H1 (cell line): ENCODE data around the gene PDE4B. TPM values are rescaled to one million over a fixed set of nuclear protein-coding genes. Genes with fewer than 3 reads are reported as not detected.

ENCODE experiments used
- CTCF ChIA-PET: fragments of 300-600 bp; sonication (Branson Sonifier 250); formaldehyde crosslinking; loops from one replicate; lab custom pipeline; 2021; ENCODE audit not compliant: partially characterized antibody; lab: Charles Lee
- POLR2A ChIA-PET: fragments of 300-600 bp; sonication (Branson Sonifier 250); formaldehyde crosslinking; loops from one replicate; lab custom pipeline; 2021; ENCODE audit warnings: inconsistent platforms; ENCODE audit not compliant: partially characterized antibody; lab: Charles Lee
- DNase-seq, 2 experiments: peaks; one replicate each; pipeline versions ENCODE4 v3.0.0 to v3.0.0-alpha.2; 2010 to 2022; ENCODE audit warnings: low spot score in 2 of 2, low read depth in 1 of 2, mixed read lengths in 1 of 2
- FAIRE-seq: peaks from 2 replicates; lab custom pipeline; 2011; peaks lifted over from hg19 to GRCh38; lab: Jason Lieb, UNC
- H2AFZ ChIP-seq: 2 replicates; pipeline ENCODE4 v1.8.1; 2012; ENCODE audit warnings: low read length, inconsistent platforms
- H2AK5ac ChIP-seq: 2 replicates; pipeline ENCODE4 v1.6.1; 2013; ENCODE audit warnings: low read depth, low read length
- H2BK120ac ChIP-seq: replicated peaks from 2 replicates; pipeline ENCODE3; 2013; ENCODE audit warnings: low read depth, low read length, inconsistent platforms
- H2BK12ac ChIP-seq: 2 replicates; pipeline ENCODE4 v1.6.1; 2013; ENCODE audit warnings: low read depth, low read length
- H2BK15ac ChIP-seq: 2 replicates; pipeline ENCODE4 v1.6.1; 2013; ENCODE audit warnings: low read length
- H2BK20ac ChIP-seq: 2 replicates; pipeline ENCODE4 v1.6.1; 2013; ENCODE audit warnings: low read length
- H2BK5ac ChIP-seq: 2 replicates; pipeline ENCODE4 v1.6.1; 2013; ENCODE audit warnings: low read depth, low read length
- H3K14ac ChIP-seq: 2 replicates; pipeline ENCODE4 v1.6.1; 2013; ENCODE audit warnings: inconsistent platforms; ENCODE audit not compliant: insufficient read length
- H3K18ac ChIP-seq: 2 replicates; pipeline ENCODE4 v1.6.1; 2013; ENCODE audit warnings: low read length; ENCODE audit errors: extremely low read depth
- H3K23ac ChIP-seq: 2 replicates; pipeline ENCODE4 v1.6.1; 2013; ENCODE audit warnings: inconsistent platforms; ENCODE audit not compliant: insufficient read length
- H3K23me2 ChIP-seq: 2 replicates; pipeline ENCODE4 v1.6.1; 2013; ENCODE audit warnings: low read depth, low read length
- H3K27ac ChIP-seq: 2 replicates; pipeline ENCODE4 v1.6.1; 2011; ENCODE audit warnings: low read depth, low read length, inconsistent platforms
- H3K27me3 ChIP-seq, 4 experiments: replicated peaks in 1 of 4; 1 replicate in 1 of 4; 2 replicates in 3 of 4; pipeline versions ENCODE4 v1.6.1 to v1.8.1; 2011 to 2013; ENCODE audit warnings: low read length in 3 of 4, mild to moderate bottlenecking in 3 of 4, inconsistent platforms in 2 of 4, mixed read lengths in 2 of 4, moderate library complexity in 1 of 4; ENCODE audit not compliant: control insufficient read depth in 3 of 4, insufficient read depth in 3 of 4; ENCODE audit errors: extremely low read depth in 1 of 4
- H3K36me3 ChIP-seq, 4 experiments: 2 replicates each; pipeline versions ENCODE4 v1.6.1 to v1.8.1; 2011 to 2013; ENCODE audit warnings: mild to moderate bottlenecking in 4 of 4, low read length in 3 of 4, moderate library complexity in 2 of 4, control low read depth in 1 of 4, inconsistent platforms in 1 of 4; ENCODE audit not compliant: insufficient read depth in 4 of 4, control insufficient read depth in 2 of 4
- H3K4ac ChIP-seq: replicated peaks from 2 replicates; pipeline ENCODE3; 2013; ENCODE audit warnings: low read length, low read depth, mixed read lengths, inconsistent platforms; ENCODE audit not compliant: insufficient read length
- H3K4me1 ChIP-seq, 4 experiments: replicated peaks in 1 of 4; 1 replicate in 1 of 4; 2 replicates in 3 of 4; pipeline versions ENCODE4 v1.6.1 to v1.8.1; 2011 to 2013; ENCODE audit warnings: low read length in 3 of 4, inconsistent platforms in 2 of 4, mixed read lengths in 1 of 4; ENCODE audit not compliant: insufficient read depth in 4 of 4, control insufficient read depth in 3 of 4
- H3K4me2 ChIP-seq, 2 experiments: 2 replicates each; pipeline versions ENCODE4 v1.6.1 to v1.8.1; 2011 to 2013; ENCODE audit warnings: low read depth in 2 of 2, low read length in 2 of 2, control low read depth in 1 of 2, inconsistent platforms in 1 of 2, mild to moderate bottlenecking in 1 of 2; ENCODE audit not compliant: insufficient read depth in 1 of 2
- H3K4me3 ChIP-seq, 4 experiments: fragments of 200-600, 300-600 bp in 1 of 4; sonication (generic), shearing (Covaris generic), sonication (Bioruptor Twin) in 1 of 4; 2 replicates each; pipeline versions ENCODE4 v1.5.1 to v1.8.1; 2011 to 2016; ENCODE audit warnings: low read length in 4 of 4, low read depth in 3 of 4, control low read depth in 2 of 4, inconsistent platforms in 2 of 4, mild to moderate bottlenecking in 2 of 4, mixed read lengths in 1 of 4, moderate library complexity in 1 of 4; ENCODE audit not compliant: insufficient read depth in 2 of 4; ENCODE audit errors: extremely low read depth in 1 of 4
- H3K56ac ChIP-seq: replicated peaks from 2 replicates; pipeline ENCODE3; 2013; ENCODE audit warnings: low read depth, mild to moderate bottlenecking, mixed read lengths, low read length, inconsistent platforms; ENCODE audit not compliant: insufficient read length
- H3K79me1 ChIP-seq: 2 replicates; pipeline ENCODE4 v1.6.1; 2013; ENCODE audit warnings: low read depth, low read length, control low read depth
- H3K79me2 ChIP-seq, 2 experiments: 2 replicates each; pipeline versions ENCODE4 v1.6.1 to v1.8.1; 2012 to 2013; ENCODE audit warnings: low read length in 2 of 2, mild to moderate bottlenecking in 2 of 2, inconsistent platforms in 1 of 2; ENCODE audit not compliant: insufficient read depth in 2 of 2, control insufficient read depth in 1 of 2
- H3K9ac ChIP-seq, 4 experiments: replicated peaks in 1 of 4; 1 replicate in 1 of 4; 2 replicates in 3 of 4; pipeline versions ENCODE4 v1.6.1 to v1.8.1; 2011 to 2013; ENCODE audit warnings: low read depth in 3 of 4, low read length in 3 of 4, control low read depth in 2 of 4, mild to moderate bottlenecking in 2 of 4, moderate library complexity in 2 of 4, inconsistent platforms in 1 of 4; ENCODE audit errors: extremely low read depth in 1 of 4
- H3K9me3 ChIP-seq, 2 experiments: 2 replicates each; pipeline versions ENCODE4 v1.6.1 to v1.8.1; 2012 to 2013; ENCODE audit warnings: mild to moderate bottlenecking in 2 of 2, moderate library complexity in 2 of 2, control low read depth in 1 of 2, inconsistent platforms in 1 of 2, low read depth in 1 of 2, low read length in 1 of 2, mixed read lengths in 1 of 2; ENCODE audit not compliant: insufficient read depth in 2 of 2
- H4K20me1 ChIP-seq, 2 experiments: replicated peaks in 1 of 2; 2 replicates each; pipeline versions ENCODE3 to v1.8.1; 2011 to 2013; ENCODE audit warnings: inconsistent platforms in 2 of 2, low read length in 2 of 2, mild to moderate bottlenecking in 1 of 2; ENCODE audit not compliant: insufficient read depth in 2 of 2, control insufficient read depth in 1 of 2
- H4K5ac ChIP-seq: 2 replicates; pipeline ENCODE4 v1.6.1; 2013; ENCODE audit warnings: low read length, low read depth, mixed read lengths, inconsistent platforms; ENCODE audit not compliant: insufficient read length
- H4K8ac ChIP-seq: 2 replicates; pipeline ENCODE4 v1.8.0; 2013; ENCODE audit warnings: mild to moderate bottlenecking, moderate library complexity, low read length, inconsistent platforms; ENCODE audit not compliant: insufficient read depth; ENCODE audit errors: extremely low read depth
- H4K91ac ChIP-seq: replicated peaks from 2 replicates; pipeline ENCODE3; 2013; ENCODE audit warnings: low read length, mixed read lengths, inconsistent platforms; ENCODE audit not compliant: insufficient read length
- CBX5 ChIP-seq: fragments of 300-800, 300-1000 bp; sonication (generic); IDR thresholded peaks from 2 replicates; pipeline ENCODE4 v1.7.1; 2016; ENCODE audit warnings: antibody characterized with exemption, low read length, low read depth
- EZH2 ChIP-seq: fragments of 200-600 bp; sonication (generic); IDR thresholded peaks from 2 replicates; pipeline ENCODE4 v1.7.1; 2012; ENCODE audit warnings: low read depth, mild to moderate bottlenecking, moderate library complexity, low read length, inconsistent platforms; ENCODE audit not compliant: severe bottlenecking
- HDAC6 ChIP-seq: IDR thresholded peaks from one replicate; pipeline ENCODE4 v1.7.1; 2012; ENCODE audit warnings: low read depth, mild to moderate bottlenecking, inconsistent platforms, low read length, moderate library complexity
- KDM5A ChIP-seq: fragments of 200-600 bp; IDR thresholded peaks from 2 replicates; pipeline ENCODE4 v1.7.1; 2012; ENCODE audit warnings: mild to moderate bottlenecking, low read length, inconsistent platforms, mixed read lengths
- NANOG ChIP-seq: IDR thresholded peaks from 2 replicates; pipeline ENCODE4 v1.6.1; 2011; ENCODE audit warnings: low read length, low read depth, mild to moderate bottlenecking, inconsistent platforms; ENCODE audit not compliant: insufficient read depth, poor library complexity, severe bottlenecking
- PHF8 ChIP-seq: fragments of 200-600 bp; sonication (generic); conservative IDR thresholded peaks from 2 replicates; pipeline ENCODE4 v1.7.1; 2012; ENCODE audit warnings: low read depth, mild to moderate bottlenecking, inconsistent platforms, low read length, moderate library complexity
- RAD21 ChIP-seq, 2 experiments: IDR thresholded peaks in 1 of 2; conservative IDR thresholded peaks in 1 of 2; 2 replicates each; pipeline ENCODE4 v1.6.1; 2011; ENCODE audit warnings: low read depth in 2 of 2, low read length in 2 of 2, improper control_type of control experiment in 1 of 2, inconsistent platforms in 1 of 2, mild to moderate bottlenecking in 1 of 2, moderate library complexity in 1 of 2
- SIRT6 ChIP-seq: IDR thresholded peaks from one replicate; pipeline ENCODE4 v1.7.1; 2012; ENCODE audit warnings: low read length, inconsistent platforms
- SIX5 ChIP-seq: IDR thresholded peaks from 2 replicates; pipeline ENCODE4 v1.6.1; 2011; ENCODE audit warnings: mild to moderate bottlenecking, low read depth, low read length
- SP1 ChIP-seq: IDR thresholded peaks from 2 replicates; pipeline ENCODE4 v1.6.1; 2011; ENCODE audit warnings: low read depth, low read length
- SUZ12 ChIP-seq: fragments of 200-600 bp; sonication (generic); IDR thresholded peaks from 2 replicates; pipeline ENCODE4 v1.6.1; 2012; ENCODE audit warnings: mild to moderate bottlenecking, inconsistent platforms, low read length, moderate library complexity, mixed read lengths
- TBP ChIP-seq: IDR thresholded peaks from 2 replicates; pipeline ENCODE4 v1.6.1; 2011; ENCODE audit warnings: low read depth, low read length, improper control_type of control experiment
- WGBS, 2 experiments: shearing (Covaris generic) in 1 of 2; methylation state at CpG; one replicate each; pipeline versions ENCODE4 v1.1.6 to v1.1.7; 2013 to 2015; ENCODE audit warnings: low lambda C conversion rate in 2 of 2, mixed read lengths in 2 of 2, inconsistent platforms in 1 of 2, low coverage in 1 of 2, missing lambda C conversion rate in 1 of 2; ENCODE audit not compliant: insufficient replicate concordance in 2 of 2, insufficient coverage in 1 of 2, insufficient read length in 1 of 2; ENCODE audit errors: extremely low coverage in 1 of 2, missing lambda C conversion rate in 1 of 2; 5-methylcytosine and 5-hydroxymethylcytosine counted together
- polyA plus RNA-seq, 7 experiments: library from polyadenylated mRNA; depleted of rRNA in 3 of 7; stranded (reverse) in 5 of 7; unstranded in 2 of 7; fragments of >200 nt in 5 of 7; fragments of 200-250 nt in 2 of 7; gene quantifications; 1 replicate in 5 of 7; 2 replicates in 1 of 7; 4 replicates in 1 of 7; pipeline versions ENCODE4 v1.2.1 to v1.2.3, GENCODE V29; 2011 to 2013; ENCODE audit warnings: missing spikeins in 2 of 7, mixed read lengths in 2 of 7
- total RNA-seq: library from RNA; stranded (reverse); fragmentation: NEBNext Ultra II Directional; extraction: Animal tissue kit (Norgen Biotek cat#: 25700); gene quantifications from 2 replicates; pipeline ENCODE4 v1.2.1, GENCODE V29; 2021
- TF ChIP-seq, protein P1 (sequence below): IDR thresholded peaks from 2 replicates; pipeline ENCODE4 v1.6.1; 2012; ENCODE audit warnings: inconsistent platforms

The PDE4B gene
- total and polyA plus RNA-seq, 2 of the 8 experiments (the other 6 are each of a cell fraction or from before 2014, with no cell fraction given) = 5.0 to 15.1 TPM

DNA sequence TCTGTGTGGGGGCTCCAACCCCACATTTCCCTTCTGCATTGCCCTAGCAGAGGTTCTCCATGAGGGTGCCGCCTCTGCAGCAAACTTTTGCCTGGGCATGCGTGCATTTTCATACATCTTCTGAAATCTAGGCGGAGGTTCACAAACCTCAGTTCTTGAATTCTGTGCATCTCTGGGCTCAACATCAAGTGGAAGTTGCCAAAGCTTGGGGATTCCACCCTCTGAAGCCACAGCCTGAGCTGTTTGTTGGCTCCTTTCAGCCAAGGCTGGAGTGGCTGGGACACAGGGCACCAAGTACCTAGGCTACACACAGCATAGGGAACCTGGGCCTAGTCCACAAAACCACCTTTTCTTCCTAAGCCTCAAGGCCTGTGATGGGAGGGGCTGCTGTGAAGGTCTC is 235.3 kb downstream of the PDE4B start:
- no peak overlapping the region for H2BK20ac ChIP-seq
- H4K91ac ChIP-seq = no peak overlapping the region
- H3K18ac ChIP-seq = no peak overlapping the region
- H3K27ac ChIP-seq = no peak overlapping the region
- H3K9me3 ChIP-seq = no peaks in the 10 kb centered on the region
- no peak for DNase-seq
- ChIA-PET POLR2A (no interaction called here), CTCF (no interaction called here)
- H4K5ac ChIP-seq = no peak overlapping the region
- H3K4me2 ChIP-seq = no peak overlapping the region
- no peak overlapping the region for H2BK120ac ChIP-seq
- H3K27me3 ChIP-seq = no peaks in the 10 kb centered on the region
- H2BK12ac ChIP-seq = no peak overlapping the region
- H2AK5ac ChIP-seq = no peak overlapping the region
- no peaks in the 10 kb centered on the region for H3K36me3 ChIP-seq
- no peak overlapping the region for H3K4ac ChIP-seq
- H4K8ac ChIP-seq = no peak overlapping the region
- no peaks in the 10 kb centered on the region for H3K23me2 ChIP-seq
- H3K79me2 ChIP-seq = no peaks in the 10 kb centered on the region
- no peak overlapping the region for H3K23ac ChIP-seq
- FAIRE-seq = no peak
- H4K20me1 ChIP-seq = no peaks in the 10 kb centered on the region
- no peak overlapping the region for H3K9ac ChIP-seq
- H3K4me1 ChIP-seq = no peaks in the 10 kb centered on the region
- H3K4me3 ChIP-seq = no peak overlapping the region
- H2BK15ac ChIP-seq = no peak overlapping the region
- WGBS, 2 experiments = 100% methylated on average over 3 of the region's 3 CpGs; no CpG with 5 or more reads in 1 of the 2 experiments
- H3K56ac ChIP-seq = no peak overlapping the region
- no peak overlapping the region for H3K14ac ChIP-seq
- H2BK5ac ChIP-seq = no peak overlapping the region
- H2AFZ ChIP-seq = no peak overlapping the region
- H3K79me1 ChIP-seq = no peaks in the 10 kb centered on the region
- TF ChIP-seq TBP (no peak), NANOG (no peak), SUZ12 (no peak), SIX5 (no peak), SP1 (no peak), RAD21 (IDR thresholded peaks at IDR 0.05 in 1 of 2, conservative IDR thresholded peaks at IDR 0.05 in 1 of 2; ENCODE audit: low read depth in 2 of 2, low read length in 2 of 2) (no peak), KDM5A (no peak), EZH2 (no peak), SIRT6 (no peak), PHF8 (no peak), HDAC6 (no peak), CBX5 (no peak)
- TF ChIP-seq, protein P1, sequence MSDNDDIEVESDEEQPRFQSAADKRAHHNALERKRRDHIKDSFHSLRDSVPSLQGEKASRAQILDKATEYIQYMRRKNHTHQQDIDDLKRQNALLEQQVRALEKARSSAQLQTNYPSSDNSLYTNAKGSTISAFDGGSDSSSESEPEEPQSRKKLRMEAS = no peak
